A673 (cell line): ENCODE results near the gene PCP2. TPM values are rescaled to one million over a fixed set of nuclear protein-coding genes. Genes with fewer than 3 reads are reported as not detected.

Experiments
- BruUV-seq: library from RNA; stranded (reverse); fragments of 400-500 nt; replicated peaks from 2 replicates; lab custom pipeline; 2021; lab: Mats Ljungman, UMichigan
- CTCF ChIA-PET: fragments of 300-600 bp; sonication (Branson Sonifier 250); formaldehyde crosslinking; loops from one replicate; lab custom pipeline; 2022; ENCODE audit warnings: antibody characterized with exemption; lab: Charles Lee
- POLR2A ChIA-PET: fragments of 300-600 bp; sonication (Branson Sonifier 250); formaldehyde crosslinking; loops from one replicate; lab custom pipeline; 2022; ENCODE audit warnings: antibody characterized with exemption; ENCODE audit not compliant: low non-redundant PET; lab: Charles Lee
- DNase-seq: peaks from one replicate; pipeline ENCODE4 v3.0.0-alpha.2; 2015; ENCODE audit warnings: low spot score
- H3K27ac ChIP-seq: fragments of 200-600 bp; sonication (generic); 2 replicates; pipeline ENCODE4 v1.5.1; 2016; ENCODE audit warnings: mixed run types, low read depth, mild to moderate bottlenecking, mixed read lengths, antibody characterized with exemption, low read length; ENCODE audit not compliant: poor library complexity, severe bottlenecking
- H3K27me3 ChIP-seq: fragments of 200-600 bp; sonication (generic); replicated peaks from 2 replicates; pipeline ENCODE4 v1.6.1; 2017; ENCODE audit warnings: mixed run types, low read depth, mild to moderate bottlenecking, mixed read lengths, antibody characterized with exemption, low read length; ENCODE audit not compliant: insufficient read depth, poor library complexity
- H3K36me3 ChIP-seq: fragments of 200-600 bp; sonication (generic); 2 replicates; pipeline ENCODE4 v1.6.1; 2016; ENCODE audit warnings: mixed run types, mild to moderate bottlenecking, mixed read lengths, antibody characterized with exemption, low read length; ENCODE audit not compliant: insufficient read depth, poor library complexity, severe bottlenecking
- H3K4me1 ChIP-seq: fragments of 200-600 bp; sonication (generic); 2 replicates; pipeline ENCODE4 v1.6.1; 2017; ENCODE audit warnings: mixed run types, mild to moderate bottlenecking, mixed read lengths, antibody characterized with exemption, low read length; ENCODE audit not compliant: insufficient read depth, poor library complexity, severe bottlenecking
- H3K4me3 ChIP-seq: fragments of 200-600 bp; sonication (generic); 2 replicates; pipeline ENCODE4 v1.5.1; 2016; ENCODE audit warnings: low read depth, mixed run types, mild to moderate bottlenecking, mixed read lengths, low read length; ENCODE audit not compliant: poor library complexity, severe bottlenecking
- H3K9me3 ChIP-seq: fragments of 200-600 bp; sonication (generic); 2 replicates; pipeline ENCODE4 v1.6.1; 2016; ENCODE audit warnings: mixed run types, low read depth, mild to moderate bottlenecking, mixed read lengths, antibody characterized with exemption, low read length; ENCODE audit not compliant: poor library complexity, severe bottlenecking
- CTCF ChIP-seq: fragments of 300-800, 200-600 bp; sonication (generic); conservative IDR thresholded peaks from 2 replicates; pipeline ENCODE4 v1.5.1; 2017; ENCODE audit warnings: low read depth, mild to moderate bottlenecking, antibody characterized with exemption, low read length, moderate library complexity, mixed read lengths
- EZH2 ChIP-seq: fragments of 200-600 bp; sonication (generic); IDR thresholded peaks from 2 replicates; pipeline ENCODE4 v1.6.1; 2017; ENCODE audit warnings: borderline replicate concordance, low read depth, mild to moderate bottlenecking, mixed read lengths, antibody characterized with exemption, low read length; ENCODE audit not compliant: poor library complexity, severe bottlenecking
- intact Hi-C: fragments of 100-400 bp; cut with micrococcal nuclease; formaldehyde crosslinking; loops from one replicate; pipeline ENCODE4 v1.10.0; 2022; ENCODE audit not compliant: unreplicated experiment
- total RNA-seq: library from RNA; stranded (reverse); gene quantifications from 2 replicates; pipeline ENCODE4 v1.2.3, GENCODE V29; 2021

Gene PCP2
- total RNA-seq, 1 experiment from 2014 or later: not detected

- Histone ChIP-seq H3K27me3 (no peaks in the 10 kb centered on the region), H3K27ac (no peak overlapping the region), H3K9me3 (no peaks in the 10 kb centered on the region), H3K4me1 (no peaks in the 10 kb centered on the region), H3K4me3 (no peak overlapping the region), H3K36me3 (no peaks in the 10 kb centered on the region)
- ChIA-PET CTCF (no interaction called here), POLR2A (no interaction called here)
- no peak for DNase-seq
- no peak for TF ChIP-seq CTCF
- no peak for TF ChIP-seq EZH2
- no TSS peak for BruUV-seq
- intact Hi-C loops: no loop called here
Measured at GRCh38 chr19:7662657-7663056, 29.1 kb upstream of the PCP2 start.

GRCh38 chr19:7661744-7662538 is 28.4 kb upstream of the PCP2 start:
- ChIA-PET POLR2A (no interaction called here), CTCF (no interaction called here)
- intact Hi-C loops: no loop called here
- DNase-seq: no peak
- H3K27me3 ChIP-seq: no peaks in the 10 kb centered on the region
- TF ChIP-seq EZH2 (no peak), CTCF (no peak)
- H3K4me3 ChIP-seq: no peak overlapping the region
- no peaks in the 10 kb centered on the region for H3K9me3 ChIP-seq
- BruUV-seq: no TSS peak
- no peak overlapping the region for H3K27ac ChIP-seq
- H3K4me1 ChIP-seq: no peaks in the 10 kb centered on the region
- no peaks in the 10 kb centered on the region for H3K36me3 ChIP-seq

- H3K4me1 ChIP-seq: no peaks in the 10 kb centered on the region
- intact Hi-C loops: no loop called here
- no peaks in the 10 kb centered on the region for H3K36me3 ChIP-seq
- no peak overlapping the region for H3K27ac ChIP-seq
- ChIA-PET POLR2A (no interaction called here), CTCF (interaction anchor here (0.6 kb wide), 1 partner anchor 23 kb away, joined by 3 read pairs; the partner anchor contains the start of gene TRAPPC5)
- no peaks in the 10 kb centered on the region for H3K27me3 ChIP-seq
- H3K9me3 ChIP-seq: no peaks in the 10 kb centered on the region
- TF ChIP-seq EZH2 (no peak), CTCF (no peak)
- no peak overlapping the region for H3K4me3 ChIP-seq
- BruUV-seq: no TSS peak
- no peak for DNase-seq
Measured at GRCh38 chr19:7658219-7658686, 24.7 kb upstream of the PCP2 start.
